NOMO-1 treated with DMSO at 0.1 percent for 48 hours (cell line): Measurements from ENCODE around the gene MET.

Experiments used
- DNase-seq: peaks from one replicate; lab custom pipeline; 2025; ENCODE audit not compliant: unreplicated experiment; lab: John Stamatoyannopoulos, UW

MET gene

GRCh38 chr7:116663744-116664143, 8.3 kb upstream of the MET start:
- DNase-seq = no peak

GRCh38 chr7:116665332-116665996, 6.5 kb upstream of the MET start:
- DNase-seq = no peak

GRCh38 chr7:116669769-116670168, 2.2 kb upstream of the MET start:
- DNase-seq = no peak

GRCh38 chr7:116670409-116671015, 1.5 kb upstream of the MET start:
- DNase-seq = no peak

- DNase-seq = no peak
These were observed 885 bp upstream of the MET start for GRCh38 chr7:116671111-116671510.

- DNase-seq = no peak
These were observed 830 bp downstream of the MET start for GRCh38 chr7:116672596-116673456.

DNA sequence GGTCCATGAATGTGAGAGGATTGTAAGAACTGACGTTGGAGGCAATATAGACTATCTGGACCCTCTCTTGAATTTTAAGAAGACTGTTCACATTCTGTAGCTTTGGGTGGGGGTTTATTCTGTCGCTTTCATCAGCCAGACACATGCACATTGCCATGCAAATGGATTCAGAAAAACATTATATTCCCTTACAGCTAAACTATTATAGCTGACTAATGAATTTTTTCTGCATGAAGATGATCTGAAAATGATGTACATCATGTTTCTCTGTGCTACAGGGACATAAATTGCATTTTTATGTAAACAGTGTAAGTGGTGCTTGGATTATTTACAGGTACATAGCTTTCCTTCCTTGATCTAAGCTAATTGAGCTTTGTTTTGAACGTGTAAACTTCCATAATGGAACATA, 1.5 kb downstream of the MET start:
- no peak for DNase-seq

DNA sequence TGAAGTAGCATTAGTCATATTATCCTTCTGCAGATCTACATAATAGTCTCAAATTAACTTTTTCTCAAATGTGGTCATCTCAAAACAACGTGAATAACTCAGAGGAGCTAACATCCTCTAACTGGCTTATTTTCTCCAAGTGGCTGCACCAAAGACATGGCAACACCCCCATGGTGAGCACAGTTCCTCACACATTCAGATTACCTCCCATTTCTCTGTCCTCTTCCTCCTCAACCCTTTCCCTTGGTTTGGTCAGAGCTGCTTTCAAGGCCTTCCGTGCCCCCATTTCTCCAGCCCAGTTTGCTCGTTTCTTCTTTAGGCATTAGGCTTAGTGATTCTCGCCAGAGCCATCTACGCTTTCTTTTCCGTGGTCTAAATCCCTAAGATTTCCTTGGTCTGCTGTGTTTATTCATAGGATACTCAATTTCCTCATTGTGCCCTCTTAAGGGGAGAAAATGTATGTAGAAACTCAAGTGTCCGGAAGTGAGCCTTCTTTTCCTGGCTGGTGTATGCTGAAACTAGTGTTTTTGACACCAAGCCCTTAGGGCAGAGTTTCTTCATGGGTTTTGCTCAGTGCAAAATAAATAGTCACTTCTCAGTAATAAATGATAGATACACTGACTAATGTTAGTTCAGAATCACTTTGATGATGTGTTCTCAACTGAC, 2.6 kb downstream of the MET start:
- no peak for DNase-seq

DNA sequence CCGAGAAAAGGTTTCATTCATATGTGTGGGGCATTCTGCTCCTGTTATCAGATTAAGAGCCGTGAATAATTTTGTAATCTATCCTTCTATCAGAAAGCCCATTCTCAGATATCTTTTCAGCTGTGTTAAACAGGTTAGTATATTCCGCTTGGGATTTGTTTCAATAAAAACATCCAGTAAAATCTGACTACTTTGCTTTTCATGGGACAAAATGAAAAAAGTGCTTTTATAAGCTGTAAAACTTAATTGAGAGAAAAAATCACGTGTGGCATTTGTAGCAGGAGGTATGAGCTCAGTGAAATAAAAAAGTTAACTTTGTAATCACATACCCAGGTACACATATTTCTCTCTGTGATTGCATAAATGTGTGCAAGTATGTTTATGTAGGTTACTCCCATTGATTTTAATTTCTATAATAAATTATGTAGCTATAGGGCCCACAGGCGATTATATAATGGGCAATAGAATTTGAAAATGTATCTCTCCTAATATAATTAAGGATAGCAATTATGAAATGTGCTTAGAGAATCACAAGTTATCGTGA, 3.9 kb downstream of the MET start:
- DNase-seq = no peak

- DNase-seq = no peak
These were observed 6.8 kb downstream of the MET start for GRCh38 chr7:116678780-116679179.

- no peak for DNase-seq
These were observed 7.5 kb downstream of the MET start for GRCh38 chr7:116679500-116679899.

DNA sequence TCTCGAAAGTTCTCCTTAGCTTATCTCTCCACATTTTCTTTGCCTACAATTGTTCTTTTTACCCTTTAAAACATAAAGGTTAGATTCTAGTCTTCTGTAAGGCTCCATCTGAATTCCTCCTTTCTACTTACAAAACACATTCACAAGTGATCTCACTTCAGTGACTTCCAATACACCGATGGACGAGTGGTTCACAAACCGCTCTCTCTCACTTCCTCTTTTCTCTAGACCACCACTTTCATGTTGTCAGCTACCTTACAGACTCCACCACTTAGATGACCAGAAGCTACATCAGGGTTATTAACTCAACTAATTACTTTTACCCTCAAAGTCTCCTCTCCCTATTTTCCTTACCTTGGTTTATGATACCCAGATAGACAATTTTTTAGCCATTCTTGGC, 11.8 kb downstream of the MET start:
- DNase-seq = peak; percentile 72

DNA sequence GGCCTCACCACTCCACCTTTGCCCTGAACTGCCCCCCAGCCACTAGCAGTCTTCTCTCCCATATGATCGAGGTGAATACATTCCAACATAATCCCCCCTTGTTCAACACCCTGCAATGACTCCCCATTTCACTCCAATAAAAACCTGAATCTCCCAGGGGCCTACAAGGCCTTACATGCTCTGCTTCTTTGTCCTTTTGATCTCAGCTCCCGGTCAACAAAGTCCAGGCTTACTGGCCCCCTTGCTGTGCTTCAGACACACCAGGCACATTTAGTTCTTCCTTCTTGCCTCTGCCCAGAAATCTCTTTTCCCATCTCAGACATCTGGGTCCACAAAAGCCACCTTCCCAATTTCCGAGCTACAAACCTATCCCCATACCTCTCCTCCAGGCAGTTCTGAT, 14.0 kb downstream of the MET start:
- no peak for DNase-seq

DNA sequence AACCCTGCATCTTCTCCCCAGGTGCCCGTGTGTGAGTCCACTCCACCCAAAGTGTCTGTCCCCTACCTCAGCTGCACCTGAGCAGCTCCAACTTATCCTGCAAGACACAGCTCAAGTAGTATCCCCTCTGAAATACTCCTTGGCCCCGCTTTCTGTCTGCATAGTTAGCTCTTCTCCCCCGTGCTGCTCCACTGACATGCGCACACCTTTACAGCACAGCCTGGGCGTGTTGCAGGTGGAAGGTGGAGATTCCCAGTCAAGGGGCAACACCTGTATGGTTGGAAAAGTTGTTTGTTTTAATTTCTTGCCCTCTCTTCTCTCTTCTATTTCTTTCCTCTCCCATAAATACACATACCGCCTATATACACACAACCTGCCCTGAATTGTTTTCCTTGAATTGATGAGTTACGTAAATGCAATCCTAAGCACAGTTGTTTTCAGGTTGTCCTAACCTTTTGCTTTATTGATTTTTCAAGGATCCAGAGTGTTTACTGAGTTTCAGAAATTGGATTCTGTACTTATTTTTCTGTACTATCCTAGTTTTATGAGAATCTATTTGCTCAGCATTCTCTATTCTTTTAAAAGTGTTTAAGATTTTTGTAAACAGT, 14.9 kb downstream of the MET start:
- no peak for DNase-seq

- DNase-seq = no peak
These were observed 15.8 kb downstream of the MET start for GRCh38 chr7:116687801-116688201.

DNA sequence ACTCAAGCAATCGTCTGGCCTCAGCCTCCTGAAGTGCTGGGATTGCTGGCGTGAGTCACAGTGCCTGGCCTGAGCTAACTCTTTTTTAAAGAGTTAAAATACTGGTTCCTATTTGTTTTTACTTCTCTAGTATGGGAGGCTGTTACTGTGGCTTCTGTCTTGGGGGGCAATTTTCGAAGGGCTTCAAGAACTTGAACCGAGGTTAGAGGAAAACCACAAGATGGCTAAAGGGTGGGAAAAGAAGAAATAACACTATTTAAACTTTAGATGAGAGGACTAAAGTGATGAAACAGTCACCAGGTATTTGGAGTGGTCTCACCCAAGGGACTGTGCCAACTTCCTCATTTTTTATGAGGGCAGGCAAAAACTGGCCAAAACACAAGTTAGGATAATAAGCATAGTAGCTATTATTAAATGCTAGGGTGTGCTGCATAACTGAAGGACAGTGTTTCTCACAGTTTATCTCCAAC, 17.8 kb downstream of the MET start:
- peak; percentile 54 for DNase-seq

DNA sequence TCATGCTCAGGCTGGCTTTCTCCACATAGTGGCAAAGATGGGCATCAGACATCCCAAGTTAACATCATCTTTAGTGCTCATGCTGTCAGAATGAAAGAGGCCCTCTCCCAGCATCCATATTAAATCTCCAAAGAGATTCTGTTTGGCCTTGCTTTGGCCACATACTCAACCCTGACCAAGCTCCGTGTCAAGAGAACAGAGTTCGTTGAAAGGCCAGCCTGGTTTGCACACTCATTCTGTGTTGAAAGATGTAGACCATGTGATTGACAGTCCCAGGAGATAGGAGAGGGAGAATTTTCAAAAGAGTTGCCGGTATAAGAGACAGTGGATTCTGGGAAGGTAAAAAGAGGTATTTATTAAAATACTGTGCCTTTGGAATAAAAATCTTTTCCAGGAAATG, 19.7 kb downstream of the MET start:
- no peak for DNase-seq

GRCh38 chr7:116692401-116693308, 20.7 kb downstream of the MET start:
- peak; percentile 45 for DNase-seq

GRCh38 chr7:116696707-116697106, 24.7 kb downstream of the MET start:
- DNase-seq = no peak

GRCh38 chr7:116697152-116697551, 25.2 kb downstream of the MET start:
- DNase-seq = no peak
